Activated CD4-positive, CD25-positive, alpha-beta regulatory T cell treated with anti-CD3 and anti-CD28 coated beads, Interleukin-2, amount 50 U/mL, for 16 hours (primary cell): Measurements from ENCODE around the gene FLACC1.
"Not testable (repeated sequence)": the region's sequence is repeated elsewhere in the genome, so short reads cannot be mapped to it uniquely, and the experiment has no call there.

Experiments used
- DNase-seq: peaks from one replicate; pipeline ENCODE4 v3.0.0-alpha.2; 2020; ENCODE audit warnings: low read depth, low spot score

Gene FLACC1

GRCh38 chr2:201357221-201357620 is at the start of gene FLACC1:
Gene FLACC1, minus strand, starts transcription at chr2:201357345. Its CDS starts 5,941 bp downstream, at chr2:201351404.
- DNase-seq: no peak

GRCh38 chr2:201406077-201406662 is 49.0 kb upstream of the FLACC1 start:
- DNase-seq: no peak

- no peak for DNase-seq
These were observed 47.6 kb upstream of the FLACC1 start for GRCh38 chr2:201404699-201405280.

GRCh38 chr2:201403880-201404279 is 46.7 kb upstream of the FLACC1 start:
- no peak for DNase-seq

GRCh38 chr2:201402651-201403562 is 45.8 kb upstream of the FLACC1 start:
- no peak for DNase-seq

- DNase-seq: no peak
These were observed 44.7 kb upstream of the FLACC1 start for GRCh38 chr2:201401815-201402214.

- DNase-seq: no peak
These were observed 39.5 kb upstream of the FLACC1 start for GRCh38 chr2:201396595-201396994.

GRCh38 chr2:201383136-201383535 is 26.0 kb upstream of the FLACC1 start:
- no peak for DNase-seq

- no peak for DNase-seq
These were observed 21.6 kb upstream of the FLACC1 start for GRCh38 chr2:201378496-201379397.

- no peak for DNase-seq
These were observed 20.1 kb upstream of the FLACC1 start for GRCh38 chr2:201377218-201377617.

- DNase-seq: no peak
These were observed 12.6 kb upstream of the FLACC1 start for GRCh38 chr2:201369775-201370174.

- not testable (repeated sequence) for DNase-seq
These were observed 12.2 kb upstream of the FLACC1 start for GRCh38 chr2:201369318-201369717.

GRCh38 chr2:201366146-201366545 is 9.0 kb upstream of the FLACC1 start:
- DNase-seq: no peak

GRCh38 chr2:201363857-201364560 is 6.9 kb upstream of the FLACC1 start:
- DNase-seq: no peak

- DNase-seq: no peak
These were observed 5.3 kb upstream of the FLACC1 start for GRCh38 chr2:201362396-201362795.

- DNase-seq: no peak
These were observed 4.1 kb upstream of the FLACC1 start for GRCh38 chr2:201361078-201361733.

GRCh38 chr2:201360256-201360655 is 3.1 kb upstream of the FLACC1 start:
- DNase-seq: no peak

- no peak for DNase-seq
These were observed 1.5 kb upstream of the FLACC1 start for GRCh38 chr2:201358684-201359083.

GRCh38 chr2:201353116-201353515 is 4.0 kb downstream of the FLACC1 start:
- DNase-seq: no peak

- no peak for DNase-seq
These were observed 6.3 kb downstream of the FLACC1 start for GRCh38 chr2:201350879-201351278.
